Neural progenitor cell (in vitro differentiated cells): Measurements from ENCODE around the gene NAB2.

Source experiments
- EZH2 ChIP-seq: fragments of 200-600 bp; sonication (generic); IDR thresholded peaks from 2 replicates; pipeline ENCODE4 v1.6.1; 2017; ENCODE audit warnings: antibody characterized with exemption, mild to moderate bottlenecking, moderate library complexity
- TF ChIP-seq, protein P1 (sequence below): fragments of 200-600 bp; sonication (generic); IDR thresholded peaks from 2 replicates; pipeline ENCODE4 v1.5.1; 2017; ENCODE audit warnings: antibody characterized with exemption, mild to moderate bottlenecking

DNA sequence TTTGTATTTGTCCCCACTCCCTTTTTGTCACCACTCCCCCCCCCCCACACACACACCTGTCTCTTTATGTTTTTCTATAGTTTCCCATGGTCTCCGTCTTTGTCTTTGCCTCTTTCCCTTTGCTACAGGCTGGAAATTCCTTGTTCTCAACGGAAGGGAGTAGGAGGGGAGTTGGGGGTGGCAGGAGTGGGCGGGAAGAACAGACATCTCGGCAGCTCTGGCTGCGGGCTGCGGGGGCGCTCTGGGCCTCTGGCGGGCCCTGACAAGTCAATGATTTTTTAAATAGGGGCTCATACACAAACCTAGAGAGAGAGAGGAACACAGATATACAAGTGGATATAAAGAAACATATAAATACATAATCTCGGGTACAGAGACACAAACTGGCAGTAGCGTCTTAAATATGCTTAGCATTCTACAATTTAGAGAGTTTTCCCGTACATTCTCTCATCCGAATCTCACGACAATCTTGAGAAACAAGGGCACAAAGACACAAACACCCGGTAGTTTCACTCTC, 2.4 kb upstream of the NAB2 start:
- TF ChIP-seq, protein P1, sequence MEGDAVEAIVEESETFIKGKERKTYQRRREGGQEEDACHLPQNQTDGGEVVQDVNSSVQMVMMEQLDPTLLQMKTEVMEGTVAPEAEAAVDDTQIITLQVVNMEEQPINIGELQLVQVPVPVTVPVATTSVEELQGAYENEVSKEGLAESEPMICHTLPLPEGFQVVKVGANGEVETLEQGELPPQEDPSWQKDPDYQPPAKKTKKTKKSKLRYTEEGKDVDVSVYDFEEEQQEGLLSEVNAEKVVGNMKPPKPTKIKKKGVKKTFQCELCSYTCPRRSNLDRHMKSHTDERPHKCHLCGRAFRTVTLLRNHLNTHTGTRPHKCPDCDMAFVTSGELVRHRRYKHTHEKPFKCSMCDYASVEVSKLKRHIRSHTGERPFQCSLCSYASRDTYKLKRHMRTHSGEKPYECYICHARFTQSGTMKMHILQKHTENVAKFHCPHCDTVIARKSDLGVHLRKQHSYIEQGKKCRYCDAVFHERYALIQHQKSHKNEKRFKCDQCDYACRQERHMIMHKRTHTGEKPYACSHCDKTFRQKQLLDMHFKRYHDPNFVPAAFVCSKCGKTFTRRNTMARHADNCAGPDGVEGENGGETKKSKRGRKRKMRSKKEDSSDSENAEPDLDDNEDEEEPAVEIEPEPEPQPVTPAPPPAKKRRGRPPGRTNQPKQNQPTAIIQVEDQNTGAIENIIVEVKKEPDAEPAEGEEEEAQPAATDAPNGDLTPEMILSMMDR: peak; percentile 62
- no peak for TF ChIP-seq EZH2
